CD4-positive, alpha-beta T cell treated with Interleukin-1 beta for 1 hour (primary cell): ENCODE results near the gene GADD45B.
"Not testable (repeated sequence)": the region's sequence is repeated elsewhere in the genome, so short reads cannot be mapped to it uniquely, and the experiment has no call there.

Experiments used
- DNase-seq, 2 donors: peaks; one replicate each; pipeline ENCODE4 v3.0.0-alpha.2; 2020 to 2022

Gene GADD45B

GRCh38 chr19:2490659-2491058, 14.7 kb downstream of the GADD45B start:
- DNase-seq, result no peak

GRCh38 chr19:2491130-2491801, 15.3 kb downstream of the GADD45B start:
- DNase-seq, result peak in 1 of 2 donors; percentile 15

- DNase-seq, result no peak
Observed at GRCh38 chr19:2492870-2493269, 16.9 kb downstream of the GADD45B start.

GRCh38 chr19:2493448-2493847, 17.5 kb downstream of the GADD45B start:
- DNase-seq, result not testable (repeated sequence)

- DNase-seq, result peak in 1 of 2 donors; percentile 21
Observed at GRCh38 chr19:2494084-2494446, 18.1 kb downstream of the GADD45B start.

GRCh38 chr19:2494447-2495129, 18.7 kb downstream of the GADD45B start:
- peak; percentile 68 to 71 for DNase-seq

- peak; percentile 55 to 66 for DNase-seq
Observed at GRCh38 chr19:2495130-2495641, 19.3 kb downstream of the GADD45B start.

- DNase-seq, result no peak
Observed at GRCh38 chr19:2495651-2496316, 19.9 kb downstream of the GADD45B start.

GRCh38 chr19:2497186-2497585, 21.3 kb downstream of the GADD45B start:
- no peak for DNase-seq

GRCh38 chr19:2500156-2500555, 24.2 kb downstream of the GADD45B start:
- DNase-seq, result no peak

GRCh38 chr19:2500841-2501261, 24.9 kb downstream of the GADD45B start:
- DNase-seq, result no peak

- DNase-seq, result peak; percentile 73
Observed at GRCh38 chr19:2503521-2504109, 27.7 kb downstream of the GADD45B start.

- DNase-seq, result not testable (repeated sequence)
Observed at GRCh38 chr19:2506656-2507055, 30.7 kb downstream of the GADD45B start.

GRCh38 chr19:2507109-2507508, 31.2 kb downstream of the GADD45B start:
- peak; percentile 53 to 58 for DNase-seq

- DNase-seq, result no peak
Observed at GRCh38 chr19:2509096-2509495, 33.2 kb downstream of the GADD45B start.

- no peak for DNase-seq
Observed at GRCh38 chr19:2511570-2511969, 35.6 kb downstream of the GADD45B start.

- no peak for DNase-seq
Observed at GRCh38 chr19:2511991-2512390, 36.1 kb downstream of the GADD45B start.

GRCh38 chr19:2512523-2513431, 36.9 kb downstream of the GADD45B start:
- no peak for DNase-seq

- DNase-seq, result no peak
Observed at GRCh38 chr19:2514981-2515518, 39.1 kb downstream of the GADD45B start.

- no peak for DNase-seq
Observed at GRCh38 chr19:2516727-2517126, 40.8 kb downstream of the GADD45B start.

- no peak for DNase-seq
Observed at GRCh38 chr19:2517881-2518601, 42.1 kb downstream of the GADD45B start.
